Smooth muscle cell (in vitro differentiated cells): ENCODE results near the gene SLC9A3. TPM values are rescaled to one million over a fixed set of nuclear protein-coding genes. Genes with fewer than 3 reads are reported as not detected.

Experiments used
- DNase-seq: peaks from one replicate; lab custom pipeline; 2025; ENCODE audit not compliant: unreplicated experiment; lab: John Stamatoyannopoulos, UW
- H2AFZ ChIP-seq: fragments of 200-600 bp; sonication (generic); 2 replicates; pipeline ENCODE4 v1.6.0; 2016; ENCODE audit warnings: antibody characterized with exemption, low read depth, mild to moderate bottlenecking
- H3F3A ChIP-seq: fragments of 200-600 bp; sonication (generic); 2 replicates; pipeline ENCODE4 v1.6.0; 2017; ENCODE audit warnings: antibody characterized with exemption, low read depth
- H3K27ac ChIP-seq: fragments of 200-600 bp; sonication (generic); 2 replicates; pipeline ENCODE4 v1.5.1; 2016; ENCODE audit warnings: low read depth, mild to moderate bottlenecking
- H3K27me3 ChIP-seq: fragments of 200-600 bp; sonication (generic); 2 replicates; pipeline ENCODE4 v1.6.1; 2016; ENCODE audit warnings: low read depth, mild to moderate bottlenecking
- H3K36me3 ChIP-seq: fragments of 200-600 bp; sonication (generic); 2 replicates; pipeline ENCODE4 v1.5.1; 2016; ENCODE audit warnings: low read depth
- H3K4me1 ChIP-seq: fragments of 200-600 bp; sonication (generic); 2 replicates; pipeline ENCODE4 v1.5.1; 2016; ENCODE audit warnings: low read depth
- H3K4me2 ChIP-seq: fragments of 200-600 bp; sonication (generic); 2 replicates; pipeline ENCODE4 v1.6.0; 2016; ENCODE audit warnings: mild to moderate bottlenecking
- H3K4me3 ChIP-seq: fragments of 200-600 bp; sonication (generic); 2 replicates; pipeline ENCODE4 v1.5.1; 2016; ENCODE audit warnings: mild to moderate bottlenecking
- H3K79me2 ChIP-seq: fragments of 200-600 bp; sonication (generic); 2 replicates; pipeline ENCODE4 v1.6.0; 2016; ENCODE audit warnings: low read depth, mild to moderate bottlenecking
- H3K9ac ChIP-seq: fragments of 200-600 bp; sonication (generic); 2 replicates; pipeline ENCODE4 v1.6.0; 2016; ENCODE audit warnings: low read depth
- H3K9me3 ChIP-seq: fragments of 200-600 bp; sonication (generic); replicated peaks from 2 replicates; pipeline ENCODE4 v1.5.1; 2016; ENCODE audit warnings: low read depth
- H4K20me1 ChIP-seq: fragments of 200-600 bp; sonication (generic); 2 replicates; pipeline ENCODE4 v1.6.0; 2016; ENCODE audit warnings: low read depth
- WGBS: methylation state at CpG from one replicate; pipeline ENCODE4 v1.1.7; 2016; ENCODE audit warnings: low lambda C conversion rate; 5-methylcytosine and 5-hydroxymethylcytosine counted together
- polyA plus RNA-seq: library from polyadenylated mRNA; unstranded; fragments of >200 nt; fragmentation: Nextera tagmentation; extraction: Ambion mirVana; gene quantifications from 2 replicates; pipeline ENCODE4 v1.2.1, GENCODE V29; 2016
- total RNA-seq: library from RNA; depleted of rRNA; stranded (reverse); fragments of >200 nt; gene quantifications from 2 replicates; pipeline ENCODE4 v1.2.3, GENCODE V29; 2014
- TF ChIP-seq, protein P1 (sequence below): fragments of 200-600 bp; sonication (generic); IDR thresholded peaks from 2 replicates; pipeline ENCODE4 v1.5.1; 2017; ENCODE audit warnings: borderline replicate concordance, mild to moderate bottlenecking, antibody characterized with exemption; ENCODE audit not compliant: insufficient read depth, poor library complexity, severe bottlenecking

SLC9A3 gene
- total and polyA plus RNA-seq, 2 experiments from 2014 or later: 1.1 to 1.8 TPM

DNA sequence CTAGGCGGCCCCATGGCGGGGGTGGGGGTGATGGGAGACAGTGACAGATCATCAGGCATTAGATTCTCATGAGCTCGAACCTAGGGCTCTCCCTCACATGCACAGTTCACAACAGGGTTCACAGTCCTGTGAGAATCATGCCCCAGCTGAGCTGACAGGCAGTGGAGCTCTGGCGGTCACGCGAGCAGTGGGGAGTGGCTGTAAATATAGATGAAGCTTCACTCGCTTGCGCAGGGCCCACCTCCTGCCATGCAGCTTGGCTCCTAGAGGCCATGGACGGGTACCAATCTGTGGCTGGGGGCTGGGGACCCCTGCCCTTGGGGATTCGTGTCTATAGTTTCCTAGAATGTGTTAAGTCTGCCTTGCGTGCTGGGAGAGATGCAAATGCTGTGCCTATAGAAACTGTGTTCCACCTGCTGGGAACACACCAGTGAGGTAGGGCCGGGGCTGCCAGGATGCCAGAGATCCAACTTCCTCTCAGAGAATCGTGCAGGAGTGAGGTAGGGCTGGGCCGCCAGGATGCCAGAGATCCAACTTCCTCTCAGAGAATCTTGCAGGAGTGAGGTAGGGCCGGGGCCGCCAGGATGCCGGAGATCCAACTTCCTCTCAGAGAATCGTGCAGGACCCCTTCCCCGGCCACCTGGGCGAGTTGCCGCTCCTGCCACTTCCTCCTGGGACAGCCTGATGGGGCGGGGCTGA is 95.3 kb downstream of the SLC9A3 start:
- Histone ChIP-seq H3K4me2 (no peak overlapping the region), H3K4me1 (no peaks in the 10 kb centered on the region), H2AFZ (no peak overlapping the region), H3K27me3 (no peaks in the 10 kb centered on the region), H3K9ac (no peak overlapping the region), H3K4me3 (no peak overlapping the region), H4K20me1 (no peaks in the 10 kb centered on the region), H3K79me2 (no peaks in the 10 kb centered on the region), H3K9me3 (no peaks in the 10 kb centered on the region), H3K36me3 (no peaks in the 10 kb centered on the region), H3F3A (no peaks in the 10 kb centered on the region), H3K27ac (peak overlapping the region; percentile 16)
- 91% methylated on average over 22 of the region's 22 CpGs for WGBS
- TF ChIP-seq, protein P1, sequence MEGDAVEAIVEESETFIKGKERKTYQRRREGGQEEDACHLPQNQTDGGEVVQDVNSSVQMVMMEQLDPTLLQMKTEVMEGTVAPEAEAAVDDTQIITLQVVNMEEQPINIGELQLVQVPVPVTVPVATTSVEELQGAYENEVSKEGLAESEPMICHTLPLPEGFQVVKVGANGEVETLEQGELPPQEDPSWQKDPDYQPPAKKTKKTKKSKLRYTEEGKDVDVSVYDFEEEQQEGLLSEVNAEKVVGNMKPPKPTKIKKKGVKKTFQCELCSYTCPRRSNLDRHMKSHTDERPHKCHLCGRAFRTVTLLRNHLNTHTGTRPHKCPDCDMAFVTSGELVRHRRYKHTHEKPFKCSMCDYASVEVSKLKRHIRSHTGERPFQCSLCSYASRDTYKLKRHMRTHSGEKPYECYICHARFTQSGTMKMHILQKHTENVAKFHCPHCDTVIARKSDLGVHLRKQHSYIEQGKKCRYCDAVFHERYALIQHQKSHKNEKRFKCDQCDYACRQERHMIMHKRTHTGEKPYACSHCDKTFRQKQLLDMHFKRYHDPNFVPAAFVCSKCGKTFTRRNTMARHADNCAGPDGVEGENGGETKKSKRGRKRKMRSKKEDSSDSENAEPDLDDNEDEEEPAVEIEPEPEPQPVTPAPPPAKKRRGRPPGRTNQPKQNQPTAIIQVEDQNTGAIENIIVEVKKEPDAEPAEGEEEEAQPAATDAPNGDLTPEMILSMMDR: no peak
- DNase-seq: no peak

DNA sequence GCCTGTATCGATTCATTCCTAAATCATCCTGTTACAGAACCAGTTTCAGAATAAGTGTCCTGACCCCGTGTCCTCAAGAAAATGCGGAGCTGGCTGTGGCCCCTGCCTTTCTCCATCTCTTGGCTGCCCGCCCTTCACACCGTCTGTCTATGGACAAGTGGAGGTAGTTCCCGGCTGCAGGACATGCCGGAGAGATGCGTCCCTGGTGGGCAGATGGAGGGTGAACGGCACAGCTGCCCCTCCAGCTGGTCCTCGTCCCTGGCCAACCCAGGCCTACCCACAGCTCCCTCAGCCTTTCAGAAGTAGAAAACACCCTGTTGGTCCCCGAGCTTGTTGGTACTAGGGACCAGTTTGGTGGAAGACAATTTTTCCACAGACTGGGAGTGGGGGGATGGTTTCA is 96.0 kb downstream of the SLC9A3 start:
- no peak overlapping the region for H3K4me2 ChIP-seq
- H3K27me3 ChIP-seq: no peaks in the 10 kb centered on the region
- TF ChIP-seq, protein P1: no peak
- H2AFZ ChIP-seq: no peak overlapping the region
- H3K9me3 ChIP-seq: no peaks in the 10 kb centered on the region
- H4K20me1 ChIP-seq: no peaks in the 10 kb centered on the region
- H3K9ac ChIP-seq: no peak overlapping the region
- H3K36me3 ChIP-seq: no peaks in the 10 kb centered on the region
- H3K79me2 ChIP-seq: no peaks in the 10 kb centered on the region
- H3K4me3 ChIP-seq: no peak overlapping the region
- H3F3A ChIP-seq: no peaks in the 10 kb centered on the region
- 98% methylated on average over 11 of the region's 11 CpGs for WGBS
- no peaks in the 10 kb centered on the region for H3K4me1 ChIP-seq
- DNase-seq: no peak
- no peak overlapping the region for H3K27ac ChIP-seq

DNA sequence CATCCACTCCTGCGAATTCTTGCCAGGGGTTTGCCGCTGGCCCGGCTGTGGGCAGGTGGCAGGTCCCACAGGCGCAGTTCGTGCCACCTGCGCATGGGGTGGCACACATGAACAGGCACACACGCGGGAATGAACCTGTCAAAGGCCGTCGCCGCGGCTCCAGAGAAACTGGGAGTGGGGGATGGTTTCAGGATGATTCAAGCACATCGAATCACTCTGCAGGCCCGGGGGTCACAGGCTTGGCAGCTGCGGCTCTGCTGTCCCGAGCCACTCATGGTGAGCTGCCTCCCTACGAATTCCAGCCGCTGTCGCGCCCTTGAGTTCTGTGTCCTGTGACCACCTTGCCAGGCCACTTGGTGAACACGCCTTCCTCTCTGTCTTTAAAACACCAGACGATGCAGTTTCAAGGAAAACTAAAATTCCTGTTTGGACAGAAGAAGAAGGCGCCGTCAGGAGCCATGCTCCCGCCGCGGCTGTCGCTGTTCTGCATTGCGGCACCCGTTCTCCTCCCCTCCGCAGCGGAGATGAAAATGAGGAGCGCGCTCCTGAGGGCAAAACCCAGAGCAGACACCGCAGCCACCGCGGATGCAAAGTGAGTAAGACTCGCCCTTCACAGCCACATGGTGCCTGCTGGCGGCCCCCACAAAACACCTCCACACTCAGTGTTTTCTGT is 96.7 kb downstream of the SLC9A3 start:
- Histone ChIP-seq H3K9ac (no peak overlapping the region), H3F3A (no peaks in the 10 kb centered on the region), H3K4me2 (no peak overlapping the region), H3K4me1 (no peaks in the 10 kb centered on the region), H3K36me3 (no peaks in the 10 kb centered on the region), H3K79me2 (no peaks in the 10 kb centered on the region), H3K27ac (no peak overlapping the region), H4K20me1 (no peaks in the 10 kb centered on the region), H2AFZ (no peak overlapping the region), H3K27me3 (no peaks in the 10 kb centered on the region), H3K9me3 (no peaks in the 10 kb centered on the region), H3K4me3 (no peak overlapping the region)
- DNase-seq: no peak
- 94% methylated on average over 39 of the region's 39 CpGs for WGBS
- TF ChIP-seq, protein P1: no peak
